Right lobe of liver (tissue), 4 donors: ENCODE results near the gene HELZ.

Experiments
- CTCF ChIP-seq, 4 donors: fragments of 200-600 bp in 3 of 4; fragments of 450-650 bp in 1 of 4; IDR thresholded peaks; one replicate each; pipeline versions ENCODE4 v1.5.1 to v1.8.0; 2016 to 2022; ENCODE audit warnings: antibody characterized with exemption in 4 of 4, mild to moderate bottlenecking in 2 of 4
- POLR2A ChIP-seq: fragments of 450-650 bp; IDR thresholded peaks from one replicate; pipeline ENCODE4 v1.6.1; 2017; ENCODE audit warnings: antibody characterized with exemption, mild to moderate bottlenecking
- donor health status: DM: no; HTN: no; CAD: no.
- donor health status: DM: no; HTN: no; CAD: no.
- donor health status: DM: no; HTN: yes; CAD: no.

GRCh38 chr17:67283731-67284516 lies 38.9 kb upstream of the HELZ start:
- no peak for TF ChIP-seq CTCF (IDR thresholded peaks at IDR 0.05)
- no peak for TF ChIP-seq POLR2A
